Measurements from ENCODE around the gene CITED4. TPM values are rescaled to one million over a fixed set of nuclear protein-coding genes. Genes with fewer than 3 reads are reported as not detected.

CITED4 gene
- total and polyA plus RNA-seq, 9 of the 15 experiments (the other 6 are each of a cell fraction or from before 2014, with no cell fraction given) = 0.11 to 1.2 (median 0.17) TPM; not detected in 2

- TF ChIP-seq E4F1 (CRISPR knock-in tag; IDR thresholded peaks at IDR 0.05; ENCODE audit: borderline replicate concordance) (no peak), FOXP4 (CRISPR knock-in tag; IDR thresholded peaks at IDR 0.05; ENCODE audit: borderline replicate concordance) (no peak), CAMTA2 (CRISPR knock-in tag; conservative IDR thresholded peaks at IDR 0.05) (no peak), ADNP (tag; IDR thresholded peaks at IDR 0.05) (no peak), ZMIZ1 (IDR thresholded peaks at IDR 0.05; ENCODE audit: low read depth in 2 of 2, low read length in 2 of 2) (no peak)
Measured at GRCh38 chr1:40911105-40911504, 48.9 kb upstream of the CITED4 start (continued).

All from K562 (cell line).